Large intestine (tissue), 12 donors: Measurements from ENCODE around the gene SPATA31E1. TPM values are rescaled to one million over a fixed set of nuclear protein-coding genes. Genes with fewer than 3 reads are reported as not detected.
"Not testable (repeated sequence)": the region's sequence is repeated elsewhere in the genome, so short reads cannot be mapped to it uniquely, and the experiment has no call there.

Experiments
- DNase-seq, 2 donors: peaks; one replicate each; pipeline versions ENCODE4 v3.0.0 to v3.0.0-alpha.2; 2013
- H3K27ac ChIP-seq: one replicate; pipeline ENCODE4 v1.5.1; 2013; ENCODE audit warnings: low read length
- H3K27me3 ChIP-seq: 2 replicates; pipeline ENCODE4 v1.6.1; 2013; ENCODE audit warnings: low read length; ENCODE audit not compliant: control insufficient read depth, insufficient read depth
- H3K36me3 ChIP-seq: 2 replicates; pipeline ENCODE4 v1.6.1; 2013; ENCODE audit warnings: low read length; ENCODE audit not compliant: control insufficient read depth, insufficient read depth
- H3K4me1 ChIP-seq: one replicate; pipeline ENCODE4 v1.6.1; 2013; ENCODE audit warnings: low read length; ENCODE audit not compliant: control insufficient read depth, insufficient read depth
- H3K4me3 ChIP-seq: one replicate; pipeline ENCODE4 v1.5.1; 2013; ENCODE audit warnings: low read length
- H3K9me3 ChIP-seq: one replicate; pipeline ENCODE4 v1.6.1; 2013; ENCODE audit warnings: mild to moderate bottlenecking, low read depth, low read length, moderate library complexity; ENCODE audit not compliant: control insufficient read depth
- WGBS: methylation state at CpG from one replicate; pipeline ENCODE4 v1.1.5; 2013; ENCODE audit warnings: low lambda C conversion rate; ENCODE audit not compliant: insufficient coverage; 5-methylcytosine and 5-hydroxymethylcytosine counted together
- long read RNA-seq, 11 donors: transcript quantifications; one replicate each; lab custom pipeline, GENCODE V29; 2026
- polyA plus RNA-seq: library from polyadenylated mRNA; unstranded; fragments of 120-200 nt; gene quantifications from one replicate; pipeline ENCODE4 v1.2.1, GENCODE V29; 2013

The SPATA31E1 gene
- 0.48 TPM for polyA plus RNA-seq
- long read RNA-seq, donor 1, result 0 reads
- long read RNA-seq, donor 2, result 0 reads
- long read RNA-seq, donor 3, result 0 reads
- long read RNA-seq, donor 4, result 0 reads
- long read RNA-seq, donor 5, result 0 reads
- long read RNA-seq, donor 6, result 0 reads
- long read RNA-seq, donor 7, result 0 reads
- long read RNA-seq, donor 8, result 0 reads
- long read RNA-seq, donor 9, result 0 reads
- long read RNA-seq, donor 10, result 0 reads
- long read RNA-seq, donor 11, result 0 reads

DNA sequence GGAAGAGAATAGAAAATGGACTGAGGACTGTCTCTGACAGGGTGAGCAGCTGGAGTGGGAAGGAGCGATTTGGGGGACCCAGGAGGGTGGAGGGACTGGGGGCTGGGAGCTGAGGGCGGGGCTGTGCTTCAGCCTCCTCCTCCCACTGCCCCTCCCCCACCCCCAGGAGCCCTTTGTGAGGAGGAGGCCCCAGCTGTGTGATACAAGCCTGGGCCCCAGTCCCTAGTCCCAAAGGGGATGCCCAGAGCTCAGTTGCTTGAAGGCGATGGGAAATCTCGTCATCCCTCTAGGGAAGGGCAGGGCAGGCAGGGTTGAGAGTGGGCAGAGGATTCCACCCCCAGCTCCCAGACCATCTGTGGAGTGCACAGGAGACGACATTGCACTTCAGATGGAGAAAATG lies at the start of gene SPATA31E1:
Gene SPATA31E1, plus strand, starts transcription at position 251 of the 400 bp plus-strand sequence. Its CDS starts 15 bp downstream, at position 266.
- H3K27me3 ChIP-seq, result no peaks in the 10 kb centered on the region
- DNase-seq, result no peak
- H3K9me3 ChIP-seq, result peaks cover 3% of the 10 kb centered on the region
- no CpG with 5 or more reads among the region's 5 CpGs for WGBS
- H3K4me3 ChIP-seq, result no peak within 1 kb of the TSS
- H3K4me1 ChIP-seq, result peaks cover 14% of the 10 kb centered on the region
- no peak within 1 kb of the TSS for H3K27ac ChIP-seq
- H3K36me3 ChIP-seq, result no peaks in the 10 kb centered on the region

DNA sequence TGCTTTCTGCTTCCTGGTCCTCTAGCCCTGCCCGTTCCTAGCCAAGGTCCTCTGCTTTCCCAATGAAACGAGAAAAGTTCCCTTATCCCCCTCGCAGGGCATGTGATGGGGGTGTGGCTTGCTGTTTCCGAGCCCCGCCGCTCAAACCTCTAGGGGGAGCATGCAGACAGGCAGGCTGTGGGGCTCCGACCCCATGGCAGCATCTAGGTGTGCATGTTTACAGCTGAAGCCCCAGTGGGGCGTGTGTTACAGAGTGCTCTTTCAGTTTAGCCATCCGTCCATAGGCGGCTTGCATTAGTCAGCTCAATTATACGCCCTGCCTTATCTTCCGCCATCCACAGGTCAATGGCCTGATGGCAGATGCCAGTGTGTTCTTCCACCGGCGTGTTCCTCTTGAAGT lies 48.3 kb upstream of the SPATA31E1 start:
- Histone ChIP-seq H3K4me1 (peaks cover 5% of the 10 kb centered on the region), H3K27ac (no peak overlapping the region), H3K9me3 (no peaks in the 10 kb centered on the region), H3K36me3 (no peaks in the 10 kb centered on the region), H3K27me3 (peaks cover 2% of the 10 kb centered on the region), H3K4me3 (no peak overlapping the region)
- 50% methylated on average over 2 of the region's 14 CpGs for WGBS
- DNase-seq, result peak; percentile 49 to 69

DNA sequence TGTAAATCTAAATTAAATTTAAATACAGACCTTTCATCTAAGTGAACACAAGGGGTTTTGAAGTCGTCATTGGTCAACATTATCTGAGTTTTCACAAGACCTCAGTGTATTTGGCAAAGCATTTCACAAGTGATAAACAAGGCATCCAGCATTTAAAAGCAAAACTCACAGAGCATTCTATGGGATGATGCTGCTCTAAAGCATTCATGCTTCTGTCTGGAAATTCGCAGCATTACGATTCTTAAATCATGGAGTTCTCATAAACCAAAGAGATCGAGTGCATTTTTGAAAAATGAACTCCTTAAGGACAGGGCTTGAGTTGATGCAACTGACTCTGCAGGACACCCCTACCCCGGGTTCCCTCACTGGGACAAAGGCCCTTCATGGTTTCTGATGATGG lies 46.1 kb upstream of the SPATA31E1 start:
- Histone ChIP-seq H3K9me3 (no peaks in the 10 kb centered on the region), H3K4me1 (peaks cover 5% of the 10 kb centered on the region), H3K27ac (no peak overlapping the region), H3K36me3 (no peaks in the 10 kb centered on the region), H3K27me3 (no peaks in the 10 kb centered on the region), H3K4me3 (no peak overlapping the region)
- no peak for DNase-seq
- no CpG with 5 or more reads among the region's 5 CpGs for WGBS

DNA sequence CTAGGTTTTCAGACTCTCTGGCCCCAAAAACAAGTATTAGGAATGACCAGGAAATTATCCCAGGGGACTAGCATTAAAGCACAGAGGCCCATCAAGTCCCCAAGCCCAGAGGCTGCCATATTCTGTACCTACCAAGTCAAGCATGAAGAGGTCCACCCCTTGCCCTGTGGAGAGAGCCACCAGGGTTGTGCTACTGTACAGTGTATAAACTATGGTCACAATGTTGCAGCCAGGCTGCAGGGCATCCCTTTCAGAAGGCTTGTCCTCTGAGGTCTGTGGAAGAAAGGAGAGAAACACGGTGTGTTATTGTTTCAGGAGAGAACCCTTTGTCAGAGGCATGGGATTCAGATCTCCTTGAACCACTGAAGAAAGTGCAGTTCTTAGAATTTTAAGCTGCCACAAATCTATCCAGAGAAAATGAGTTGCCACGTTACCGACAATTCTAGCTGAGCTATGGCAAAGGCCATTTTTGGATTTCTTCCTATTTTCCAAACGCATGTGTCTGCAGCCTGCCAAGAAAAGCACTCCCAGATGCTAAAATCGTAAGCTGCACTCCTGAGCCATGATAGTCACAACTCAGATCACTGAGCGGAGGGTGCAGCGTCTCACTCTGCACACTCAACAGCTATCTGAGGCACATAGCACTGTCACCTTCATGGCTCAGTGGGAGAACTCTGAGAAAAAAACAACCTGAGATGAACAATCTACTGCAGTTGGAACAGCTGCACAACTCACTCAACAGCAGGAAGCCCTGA lies 45.5 kb upstream of the SPATA31E1 start:
- Histone ChIP-seq H3K9me3 (no peaks in the 10 kb centered on the region), H3K27ac (no peak overlapping the region), H3K4me1 (peaks cover 5% of the 10 kb centered on the region), H3K27me3 (no peaks in the 10 kb centered on the region), H3K4me3 (no peak overlapping the region), H3K36me3 (no peaks in the 10 kb centered on the region)
- DNase-seq, result no peak
- no CpG with 5 or more reads among the region's 7 CpGs for WGBS

DNA sequence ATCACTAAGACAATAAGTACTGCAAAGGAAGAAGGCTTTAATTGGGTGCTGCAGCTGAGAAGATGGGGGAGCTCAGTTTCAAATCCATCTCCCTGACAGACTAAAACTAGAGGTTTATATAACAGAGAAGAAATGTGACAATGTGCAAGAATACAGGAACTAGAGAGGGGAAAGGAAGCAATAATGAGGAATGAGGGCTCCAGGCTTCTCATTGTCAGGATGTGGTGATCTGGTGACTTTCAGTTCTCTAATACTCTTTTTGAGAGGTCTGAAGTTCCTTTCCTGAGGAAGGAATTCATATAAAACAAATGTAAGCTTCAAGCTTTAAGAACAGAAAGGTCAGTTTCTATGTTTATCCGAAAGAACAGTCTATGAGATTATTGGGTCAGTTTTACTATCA lies 42.5 kb upstream of the SPATA31E1 start:
- Histone ChIP-seq H3K27ac (no peak overlapping the region), H3K27me3 (no peaks in the 10 kb centered on the region), H3K36me3 (no peaks in the 10 kb centered on the region), H3K9me3 (no peaks in the 10 kb centered on the region), H3K4me3 (no peak overlapping the region), H3K4me1 (no peaks in the 10 kb centered on the region)
- DNase-seq, result no peak
- WGBS, result 100% methylated on average over 1 of the region's 1 CpG

DNA sequence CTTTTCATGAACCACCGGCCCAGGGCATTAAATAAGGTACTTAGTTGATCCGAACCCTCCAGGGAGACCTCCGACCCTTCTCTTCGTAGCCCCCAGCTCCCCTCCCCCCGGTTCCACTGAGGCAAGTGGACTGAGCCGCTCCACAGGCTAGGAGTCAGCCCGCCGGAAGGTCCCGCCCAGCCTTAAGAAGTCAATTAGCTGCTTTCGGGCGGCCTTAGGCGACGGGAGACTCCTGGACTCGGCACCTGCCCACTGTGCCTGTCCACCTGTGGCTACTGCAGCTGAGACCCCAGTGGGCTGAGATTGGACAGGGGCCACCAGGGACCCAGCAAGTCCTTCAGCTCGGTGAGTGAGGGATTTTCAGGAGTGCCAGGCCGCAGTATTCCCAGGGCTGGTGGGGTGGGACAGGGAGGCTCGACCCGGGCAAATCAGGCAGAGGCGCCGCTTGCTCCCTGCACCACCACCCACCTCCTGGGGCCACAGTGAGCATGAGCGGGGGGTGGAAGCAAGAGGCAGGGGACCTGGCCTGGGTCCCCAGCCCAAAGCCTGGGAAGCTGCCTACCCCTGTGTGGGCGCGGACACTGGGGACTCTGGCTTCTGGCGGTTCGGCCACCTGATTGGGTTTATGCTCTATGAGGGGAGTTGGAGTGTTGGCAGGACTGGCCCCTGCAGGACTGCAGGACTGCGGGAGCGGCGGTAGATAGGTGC lies 39.6 kb upstream of the SPATA31E1 start:
- Histone ChIP-seq H3K4me1 (no peaks in the 10 kb centered on the region), H3K4me3 (no peak overlapping the region), H3K27ac (no peak overlapping the region), H3K27me3 (no peaks in the 10 kb centered on the region), H3K9me3 (no peaks in the 10 kb centered on the region), H3K36me3 (no peaks in the 10 kb centered on the region)
- no CpG with 5 or more reads among the region's 28 CpGs for WGBS
- no peak for DNase-seq

DNA sequence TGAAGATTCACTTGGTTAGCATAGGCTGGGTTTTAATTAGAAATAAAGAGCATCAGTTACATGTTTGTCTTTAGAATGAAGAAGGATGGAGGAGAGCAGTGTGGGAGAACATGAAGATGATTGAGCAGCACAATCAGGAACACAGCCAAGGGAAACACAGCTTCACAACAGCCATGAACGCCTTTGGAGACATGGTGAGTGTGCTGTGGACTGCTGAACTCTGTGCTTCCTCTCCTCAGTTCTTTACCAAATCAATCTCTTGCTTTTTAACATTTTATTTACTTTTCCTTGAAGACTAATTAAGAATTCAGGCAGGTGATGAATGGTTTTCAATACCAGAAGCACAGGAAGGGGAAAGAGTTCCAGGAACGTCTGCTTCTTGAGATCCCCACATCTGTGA lies 38.2 kb upstream of the SPATA31E1 start:
- no peak overlapping the region for H3K4me3 ChIP-seq
- H3K27me3 ChIP-seq, result no peaks in the 10 kb centered on the region
- no peaks in the 10 kb centered on the region for H3K4me1 ChIP-seq
- no peak overlapping the region for H3K27ac ChIP-seq
- no peak for DNase-seq
- H3K9me3 ChIP-seq, result no peaks in the 10 kb centered on the region
- WGBS, result no CpG with 5 or more reads among the region's 2 CpGs
- no peaks in the 10 kb centered on the region for H3K36me3 ChIP-seq

DNA sequence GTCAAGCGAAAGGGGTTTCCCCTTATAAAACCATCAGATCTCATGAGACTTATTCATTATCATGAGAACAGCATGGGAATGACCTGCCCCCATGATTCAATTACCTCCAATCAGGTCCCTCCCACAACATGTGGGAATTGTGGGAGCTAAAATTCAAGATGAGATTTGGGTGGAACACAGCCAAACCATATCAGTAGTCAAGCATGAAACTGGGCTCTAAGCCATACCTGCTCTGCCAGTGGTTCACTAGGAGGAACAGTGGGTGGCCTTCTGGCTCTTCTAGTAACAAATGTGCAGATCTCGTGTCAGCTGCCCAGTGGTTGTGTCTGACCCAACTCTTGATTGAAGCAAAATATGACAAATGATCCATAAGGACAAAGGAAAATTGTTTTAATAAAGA lies 34.9 kb upstream of the SPATA31E1 start:
- H3K4me3 ChIP-seq, H3K27me3 ChIP-seq, H3K9me3 ChIP-seq, H3K4me1 ChIP-seq, H3K27ac ChIP-seq, H3K36me3 ChIP-seq, DNase-seq: not testable (repeated sequence)
- WGBS, result no CpG with 5 or more reads among the region's 2 CpGs

DNA sequence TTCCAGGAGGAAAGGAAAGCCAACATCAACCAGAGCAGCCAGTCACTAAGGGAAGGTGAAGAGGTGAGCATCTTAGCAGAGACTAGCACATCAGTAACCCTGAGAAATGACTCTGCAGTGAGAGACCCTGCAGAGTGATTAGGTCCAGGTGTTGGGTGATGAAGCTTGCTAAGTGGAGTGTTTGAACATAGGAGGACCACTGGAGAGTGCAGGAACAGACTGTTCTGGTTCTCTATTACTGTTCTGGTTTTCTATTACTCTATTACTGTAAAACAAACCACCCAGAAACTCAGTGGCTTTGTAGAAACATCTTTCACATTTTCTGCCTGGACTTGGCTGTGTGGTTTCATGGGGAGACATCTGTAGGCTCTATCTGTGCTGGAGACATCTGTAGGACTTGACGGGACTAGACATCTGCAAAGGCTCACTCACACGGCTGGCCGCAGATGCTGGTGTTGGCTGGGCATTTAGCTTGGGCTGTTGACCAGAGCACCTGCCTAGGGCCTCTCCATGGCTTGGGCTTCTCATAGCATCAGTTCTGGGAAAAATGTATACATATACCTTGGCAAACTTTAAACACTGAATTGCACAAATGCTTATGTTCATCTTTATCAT lies 33.4 kb upstream of the SPATA31E1 start:
- Histone ChIP-seq H3K4me3 (no peak overlapping the region), H3K27me3 (no peaks in the 10 kb centered on the region), H3K4me1 (no peaks in the 10 kb centered on the region), H3K9me3 (no peaks in the 10 kb centered on the region), H3K36me3 (no peaks in the 10 kb centered on the region), H3K27ac (no peak overlapping the region)
- no peak for DNase-seq
- no CpG with 5 or more reads among the region's 3 CpGs for WGBS

DNA sequence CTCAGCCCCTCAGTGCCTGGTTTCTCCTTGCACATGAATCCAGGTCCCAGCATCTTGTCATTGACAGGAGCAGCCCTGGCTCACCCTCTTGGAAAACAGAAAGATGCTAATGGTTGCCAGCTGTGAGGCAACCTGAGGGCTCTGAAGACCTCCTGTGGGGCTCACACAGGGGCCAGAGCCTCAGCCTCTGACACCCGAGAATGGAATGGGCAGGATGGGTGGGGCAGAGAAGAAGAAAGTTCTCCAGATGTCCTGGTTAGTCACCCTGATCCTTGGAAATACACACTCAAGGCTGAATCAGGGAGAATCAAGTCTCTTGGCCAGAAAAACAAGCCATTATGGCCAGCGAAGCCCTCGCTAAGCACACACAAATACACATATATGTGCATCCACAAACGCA lies 32.3 kb upstream of the SPATA31E1 start:
- Histone ChIP-seq H3K27me3 (no peaks in the 10 kb centered on the region), H3K36me3 (no peaks in the 10 kb centered on the region), H3K27ac (no peak overlapping the region), H3K4me3 (no peak overlapping the region), H3K4me1 (no peaks in the 10 kb centered on the region), H3K9me3 (no peaks in the 10 kb centered on the region)
- no CpG with 5 or more reads among the region's 4 CpGs for WGBS
- DNase-seq, result no peak
